OCI-LY7 (cell line): ENCODE data around the gene ACP5. TPM values are rescaled to one million over a fixed set of nuclear protein-coding genes. Genes with fewer than 3 reads are reported as not detected.

Source experiments
- BruUV-seq: library from RNA; stranded (reverse); fragments of 400-500 nt; replicated peaks from 2 replicates; lab custom pipeline; 2021; lab: Mats Ljungman, UMichigan
- CTCF ChIA-PET: fragments of 300-600 bp; sonication (Branson Sonifier 250); formaldehyde crosslinking; loops from one replicate; lab custom pipeline; 2022; ENCODE audit warnings: antibody characterized with exemption; ENCODE audit not compliant: unreplicated experiment; lab: Charles Lee
- POLR2A ChIA-PET: fragments of 300-600 bp; sonication (Branson Sonifier 250); formaldehyde crosslinking; loops from one replicate; lab custom pipeline; 2022; ENCODE audit warnings: antibody characterized with exemption; lab: Charles Lee
- DNase-seq: peaks from one replicate; pipeline ENCODE4 v3.0.0-alpha.2; 2015; ENCODE audit warnings: low spot score
- H2AFZ ChIP-seq: fragments of 200-600 bp; sonication (generic), shearing (Covaris generic); 2 replicates; pipeline ENCODE4 v1.6.1; 2014; ENCODE audit warnings: mild to moderate bottlenecking, antibody characterized with exemption, low read length, moderate library complexity
- H3K27ac ChIP-seq: fragments of 200-600 bp; sonication (generic); 2 replicates; pipeline ENCODE4 v1.5.1; 2014; ENCODE audit warnings: mixed run types, low read depth, mild to moderate bottlenecking, moderate library complexity, low read length, inconsistent platforms; ENCODE audit not compliant: poor library complexity, severe bottlenecking
- H3K36me3 ChIP-seq: fragments of 200-600 bp; sonication (generic); 2 replicates; pipeline ENCODE4 v1.6.1; 2014; ENCODE audit warnings: mild to moderate bottlenecking, antibody characterized with exemption, low read length, moderate library complexity, mixed read lengths; ENCODE audit not compliant: insufficient read depth
- H3K4me1 ChIP-seq: fragments of 200-600 bp; sonication (generic); 2 replicates; pipeline ENCODE4 v1.5.1; 2014; ENCODE audit warnings: mild to moderate bottlenecking, low read length; ENCODE audit not compliant: insufficient read depth, poor library complexity, severe bottlenecking
- H3K4me2 ChIP-seq: fragments of 200-600 bp; sonication (generic); 2 replicates; pipeline ENCODE4 v1.6.1; 2014; ENCODE audit warnings: mild to moderate bottlenecking, low read length
- H3K4me3 ChIP-seq: fragments of 200-600 bp; sonication (generic); 2 replicates; pipeline ENCODE4 v1.5.1; 2014; ENCODE audit warnings: mild to moderate bottlenecking, low read depth, low read length; ENCODE audit not compliant: poor library complexity, severe bottlenecking
- H3K79me2 ChIP-seq: fragments of 200-600 bp; sonication (generic); 2 replicates; pipeline ENCODE4 v1.6.1; 2016; ENCODE audit warnings: low read depth, mild to moderate bottlenecking, low read length, moderate library complexity, mixed read lengths; ENCODE audit not compliant: insufficient read depth
- H3K9me2 ChIP-seq: fragments of 200-600 bp; sonication (generic); 2 replicates; pipeline ENCODE4 v1.6.1; 2016; ENCODE audit warnings: mild to moderate bottlenecking, low read length, mixed read lengths; ENCODE audit not compliant: insufficient read depth
- H3K9me3 ChIP-seq: fragments of 200-600 bp; sonication (generic); 2 replicates; pipeline ENCODE4 v1.6.1; 2014; ENCODE audit warnings: mild to moderate bottlenecking, mixed run types, low read length, mixed read lengths
- H4K20me1 ChIP-seq: fragments of 200-600 bp; sonication (generic); 2 replicates; pipeline ENCODE4 v1.6.1; 2014; ENCODE audit warnings: mild to moderate bottlenecking, antibody characterized with exemption, low read length, moderate library complexity, mixed read lengths; ENCODE audit not compliant: insufficient read depth
- EZH2phosphoT487 ChIP-seq: fragments of 200-600 bp; sonication (generic); IDR thresholded peaks from 2 replicates; pipeline ENCODE4 v1.6.1; 2018; ENCODE audit warnings: low read depth, borderline replicate concordance, mild to moderate bottlenecking, mixed run types, antibody characterized with exemption, low read length, moderate library complexity, mixed read lengths
- intact Hi-C: fragments of 100-400 bp; cut with micrococcal nuclease; formaldehyde crosslinking; loops from one replicate; pipeline ENCODE4 v1.10.0; 2022; ENCODE audit not compliant: unreplicated experiment
- total RNA-seq, 2 experiments: library from RNA; depleted of rRNA in 1 of 2; stranded (reverse); fragments of >200 nt in 1 of 2; shearing (Covaris generic) in 1 of 2; gene quantifications; 2 replicates each; pipeline ENCODE4 v1.2.3, GENCODE V29; 2014 to 2022
- TF ChIP-seq, protein P1 (sequence below): fragments of 200-600 bp; sonication (generic); conservative IDR thresholded peaks from 2 replicates; pipeline ENCODE4 v1.5.1; 2014; ENCODE audit warnings: mild to moderate bottlenecking, antibody characterized with exemption, low read length, moderate library complexity, mixed read lengths

The ACP5 gene
- total RNA-seq, 2 experiments from 2014 or later: 16.3 to 21.6 TPM

DNA sequence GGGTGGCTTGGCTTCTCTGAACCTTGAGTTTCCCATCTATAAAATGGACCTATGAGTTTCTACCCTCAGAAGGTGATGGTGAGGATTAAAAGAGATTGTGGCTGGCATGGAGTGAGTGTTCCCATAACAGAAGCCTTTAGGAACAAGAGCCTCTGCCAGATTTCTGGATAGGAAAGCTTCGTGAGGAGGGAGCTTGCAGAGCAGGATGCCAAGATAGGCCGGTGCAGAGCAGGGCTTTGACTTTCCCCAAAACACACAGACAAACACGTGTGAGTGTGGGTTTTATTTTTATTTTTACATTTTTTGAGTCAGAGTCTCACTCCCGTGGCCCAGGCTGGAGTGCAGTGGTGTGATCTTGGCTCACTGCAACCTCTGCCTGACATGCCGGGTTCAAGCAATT, 42.5 kb downstream of the ACP5 start:
- no peaks in the 10 kb centered on the region for H3K79me2 ChIP-seq
- intact Hi-C loops: no loop called here
- POLR2A ChIA-PET: no interaction called here
- H4K20me1 ChIP-seq: no peaks in the 10 kb centered on the region
- BruUV-seq: no TSS peak
- no peak for DNase-seq
- no peak overlapping the region for H2AFZ ChIP-seq
- no peak overlapping the region for H3K27ac ChIP-seq
- peaks cover 12% of the 10 kb centered on the region for H3K4me1 ChIP-seq
- no peaks in the 10 kb centered on the region for H3K9me3 ChIP-seq
- no peak overlapping the region for H3K4me2 ChIP-seq
- H3K4me3 ChIP-seq: no peak overlapping the region
- no peaks in the 10 kb centered on the region for H3K36me3 ChIP-seq
- CTCF ChIA-PET: no interaction called here
- no peaks in the 10 kb centered on the region for H3K9me2 ChIP-seq
- TF ChIP-seq, protein P1, sequence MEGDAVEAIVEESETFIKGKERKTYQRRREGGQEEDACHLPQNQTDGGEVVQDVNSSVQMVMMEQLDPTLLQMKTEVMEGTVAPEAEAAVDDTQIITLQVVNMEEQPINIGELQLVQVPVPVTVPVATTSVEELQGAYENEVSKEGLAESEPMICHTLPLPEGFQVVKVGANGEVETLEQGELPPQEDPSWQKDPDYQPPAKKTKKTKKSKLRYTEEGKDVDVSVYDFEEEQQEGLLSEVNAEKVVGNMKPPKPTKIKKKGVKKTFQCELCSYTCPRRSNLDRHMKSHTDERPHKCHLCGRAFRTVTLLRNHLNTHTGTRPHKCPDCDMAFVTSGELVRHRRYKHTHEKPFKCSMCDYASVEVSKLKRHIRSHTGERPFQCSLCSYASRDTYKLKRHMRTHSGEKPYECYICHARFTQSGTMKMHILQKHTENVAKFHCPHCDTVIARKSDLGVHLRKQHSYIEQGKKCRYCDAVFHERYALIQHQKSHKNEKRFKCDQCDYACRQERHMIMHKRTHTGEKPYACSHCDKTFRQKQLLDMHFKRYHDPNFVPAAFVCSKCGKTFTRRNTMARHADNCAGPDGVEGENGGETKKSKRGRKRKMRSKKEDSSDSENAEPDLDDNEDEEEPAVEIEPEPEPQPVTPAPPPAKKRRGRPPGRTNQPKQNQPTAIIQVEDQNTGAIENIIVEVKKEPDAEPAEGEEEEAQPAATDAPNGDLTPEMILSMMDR: no peak
- no peak for TF ChIP-seq EZH2phosphoT487

DNA sequence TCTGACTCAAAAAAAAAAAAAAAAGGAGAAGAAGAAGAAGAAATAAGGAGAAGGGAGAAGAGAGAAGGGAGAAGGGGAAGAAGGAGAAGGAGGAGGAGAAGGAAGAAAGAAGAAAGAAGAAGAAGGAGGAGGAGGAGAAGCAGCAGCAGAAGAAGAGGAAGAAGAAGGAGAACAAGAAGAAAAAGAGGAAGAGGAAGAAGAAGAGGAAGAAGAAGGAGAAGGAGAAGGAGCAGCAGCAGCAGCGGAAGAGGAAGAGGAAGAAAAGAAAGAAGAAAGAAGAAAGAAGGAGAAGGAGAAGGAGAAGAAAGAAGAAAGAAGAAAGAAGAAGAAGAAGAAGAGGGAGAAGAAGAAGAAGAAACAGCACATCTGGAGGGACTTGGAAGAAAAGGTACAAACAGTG, 42.9 kb downstream of the ACP5 start:
- ChIA-PET POLR2A (interaction anchor here (0.6 to 0.7 kb wide), 2 partner anchors 26 to 372 kb away, joined by 3 read pairs; no protein-coding TSS in a partner anchor), CTCF (no interaction called here)
- no TSS peak for BruUV-seq
- intact Hi-C loops: no loop called here
- Histone ChIP-seq H4K20me1 (no peaks in the 10 kb centered on the region), H3K4me2 (no peak overlapping the region), H3K4me1 (peaks cover 12% of the 10 kb centered on the region), H3K36me3 (no peaks in the 10 kb centered on the region), H3K9me3 (no peaks in the 10 kb centered on the region), H3K27ac (no peak overlapping the region), H2AFZ (no peak overlapping the region), H3K9me2 (no peaks in the 10 kb centered on the region), H3K4me3 (no peak overlapping the region), H3K79me2 (no peaks in the 10 kb centered on the region)
- TF ChIP-seq, protein P1: no peak
- no peak for TF ChIP-seq EZH2phosphoT487
- DNase-seq: no peak

DNA sequence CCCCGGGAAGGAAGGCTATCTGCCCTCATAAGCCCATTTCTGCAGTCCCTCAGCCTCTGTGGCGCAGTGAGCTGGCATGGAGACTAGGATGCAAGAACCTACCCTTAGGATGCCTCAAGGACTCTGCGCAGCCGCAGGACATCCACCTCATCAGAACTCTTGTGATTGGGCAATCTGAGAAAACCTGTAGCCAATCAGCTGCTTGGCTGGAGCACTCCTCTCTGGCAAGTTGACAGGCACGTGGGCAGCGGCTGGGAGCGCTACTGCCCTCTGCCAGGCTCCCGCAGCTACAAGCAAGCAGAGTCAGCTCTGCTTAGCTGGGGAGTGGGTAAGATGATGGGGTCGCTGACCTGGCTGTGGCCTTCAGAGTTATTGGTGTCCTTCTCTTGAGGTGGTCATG, 47.0 kb downstream of the ACP5 start:
- Histone ChIP-seq H3K4me1 (peaks cover 12% of the 10 kb centered on the region), H3K27ac (no peak overlapping the region), H3K4me3 (no peak overlapping the region), H3K79me2 (peaks cover 14% of the 10 kb centered on the region; the same call in 1 of the 2 replicates), H2AFZ (no peak overlapping the region), H3K9me3 (no peaks in the 10 kb centered on the region), H3K36me3 (0 out of 2 replicates have a peak, but pooled peaks cover 4% of the 10 kb centered on the region), H4K20me1 (no peaks in the 10 kb centered on the region), H3K9me2 (no peaks in the 10 kb centered on the region), H3K4me2 (no peak overlapping the region)
- ChIA-PET CTCF (no interaction called here), POLR2A (no interaction called here)
- TF ChIP-seq, protein P1: peak; percentile 58
- TF ChIP-seq EZH2phosphoT487: no peak
- intact Hi-C loops: no loop called here
- peak; percentile 81 for DNase-seq
- no TSS peak for BruUV-seq
